HG03378 (cell line): Measurements from ENCODE around the gene CDYL.
"Not testable (repeated sequence)": the region's sequence is repeated elsewhere in the genome, so short reads cannot be mapped to it uniquely, and the experiment has no call there.

Source experiments
- ATAC-seq: cut with Tn5 transposase; IDR thresholded peaks from one replicate; pipeline ENCODE4 v1.9.1; 2021; ENCODE audit warnings: mild to moderate bottlenecking, moderate library complexity; ENCODE audit not compliant: unreplicated experiment

The CDYL gene

GRCh38 chr6:4979426-4979825, 203.2 kb downstream of the CDYL start:
- no peak for ATAC-seq

DNA sequence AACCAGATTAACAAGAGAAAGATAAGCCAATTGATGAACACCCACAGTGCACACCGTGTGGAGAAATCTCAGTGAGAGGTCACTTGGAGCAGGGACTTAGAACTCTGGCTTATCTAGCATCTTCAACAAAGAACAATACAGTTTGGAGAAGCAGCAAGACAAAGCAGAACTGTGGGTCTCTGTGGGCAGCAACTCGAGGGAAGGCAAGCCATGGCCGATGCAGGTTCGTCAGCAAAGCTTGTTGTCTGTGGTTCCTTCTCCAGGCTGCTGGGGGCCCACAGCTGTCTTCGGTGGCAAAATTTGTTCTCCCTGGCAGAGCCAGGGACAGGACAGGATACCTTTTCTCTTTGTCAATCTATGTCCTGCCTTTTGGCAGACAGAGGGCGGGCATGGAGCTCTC, 205.6 kb downstream of the CDYL start:
- ATAC-seq, result no peak

GRCh38 chr6:4983322-4983721, 207.1 kb downstream of the CDYL start:
- no peak for ATAC-seq

GRCh38 chr6:4986999-4987398, 210.8 kb downstream of the CDYL start:
- ATAC-seq, result no peak

DNA sequence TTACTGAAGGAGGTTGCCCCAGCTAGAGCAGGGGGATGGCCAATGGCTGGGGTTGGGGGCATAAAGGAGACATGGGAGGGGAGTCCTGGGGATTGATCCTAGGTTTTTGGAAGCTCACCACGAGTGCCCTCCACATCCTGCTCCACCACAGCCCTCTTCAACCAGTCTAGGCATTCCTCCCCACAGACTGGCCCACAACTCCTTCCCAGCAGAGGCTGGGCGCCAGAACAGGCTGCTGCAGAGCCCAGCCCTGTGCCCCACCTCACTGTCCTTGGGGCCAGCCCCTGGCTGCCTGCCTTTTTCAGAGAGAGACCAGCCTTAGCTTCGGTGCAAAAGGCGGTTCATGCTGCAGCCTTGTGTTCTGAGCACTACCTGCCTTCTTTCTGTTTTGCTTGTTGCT, 211.2 kb downstream of the CDYL start:
- ATAC-seq, result no peak

- no peak for ATAC-seq
Observed at GRCh38 chr6:4994741-4995140, 218.5 kb downstream of the CDYL start.

- ATAC-seq, result no peak
Observed at GRCh38 chr6:4997862-4998261, 221.7 kb downstream of the CDYL start.

DNA sequence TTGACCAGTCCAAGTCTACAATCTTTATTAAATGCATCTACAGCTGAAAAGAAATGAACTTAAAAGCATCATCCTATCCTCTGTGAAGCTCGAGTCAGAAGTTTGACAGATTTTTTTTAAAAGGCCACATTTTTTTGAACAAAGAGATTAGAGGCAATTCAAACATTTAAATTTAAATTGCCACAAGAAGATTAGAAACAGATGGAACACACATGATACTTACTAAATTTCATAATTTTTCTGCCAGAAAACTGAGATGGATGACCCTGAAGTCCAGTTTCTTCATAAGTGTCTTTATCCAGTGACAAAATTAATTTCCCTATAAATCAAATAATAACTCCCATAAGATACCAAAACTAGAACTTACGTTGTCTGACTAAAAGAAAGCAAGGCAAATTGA, 223.4 kb downstream of the CDYL start:
- ATAC-seq, result no peak

GRCh38 chr6:5003604-5004372, 227.6 kb downstream of the CDYL start, which contains the start of gene RPP40:
RPP40 (minus strand) TSS chr6:5004037; CDS start chr6:5004002, 35 bp downstream.
- peak; percentile 95 for ATAC-seq

GRCh38 chr6:5004373-5005037, 228.3 kb downstream of the CDYL start:
- ATAC-seq, result peak; percentile 7

DNA sequence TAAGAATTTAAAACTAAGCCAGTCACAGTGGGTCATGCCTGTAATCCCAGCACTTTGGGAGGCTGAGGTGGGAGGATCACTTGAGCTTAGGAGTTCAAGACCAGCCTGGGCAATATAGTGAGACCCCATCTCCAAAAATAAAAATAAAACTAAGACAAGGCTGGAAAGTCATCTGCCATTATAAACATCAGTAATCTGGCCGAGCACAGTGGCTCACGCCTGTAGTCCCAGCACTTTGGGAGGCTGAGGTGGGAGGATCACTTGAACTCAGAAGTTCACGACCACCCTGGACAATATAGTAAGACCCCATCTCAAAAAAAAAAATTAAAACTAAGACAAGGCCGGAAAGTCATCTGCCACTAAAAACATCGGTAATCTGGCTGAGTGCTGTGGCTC, 228.8 kb downstream of the CDYL start:
- not testable (repeated sequence) for ATAC-seq
